ENCODE measurements around the gene PUS7. TPM values are rescaled to one million over a fixed set of nuclear protein-coding genes. Genes with fewer than 3 reads are reported as not detected.
"Not testable (repeated sequence)": the region's sequence is repeated elsewhere in the genome, so short reads cannot be mapped to it uniquely, and the experiment has no call there.

The PUS7 gene
- total RNA-seq, 1 experiment from 2014 or later, result 21.0 TPM

GRCh38 chr7:105444342-105444987 is 77.6 kb downstream of the PUS7 start:
- no peak for DNase-seq (ENCODE audit: low read depth)

GRCh38 chr7:105442214-105442613 is 79.9 kb downstream of the PUS7 start:
- DNase-seq (ENCODE audit: low read depth), result not testable (repeated sequence)

- DNase-seq (ENCODE audit: low read depth), result peak; percentile 83
Measured at GRCh38 chr7:105439174-105439893, 82.7 kb downstream of the PUS7 start.

- no peak for DNase-seq (ENCODE audit: low read depth)
Measured at GRCh38 chr7:105438847-105439173, 83.3 kb downstream of the PUS7 start.

GRCh38 chr7:105438254-105438653 is 83.8 kb downstream of the PUS7 start:
- DNase-seq (ENCODE audit: low read depth), result no peak

- DNase-seq (ENCODE audit: low read depth), result not testable (repeated sequence)
Measured at GRCh38 chr7:105437356-105437755, 84.7 kb downstream of the PUS7 start.

GRCh38 chr7:105429746-105430612 is 92.1 kb downstream of the PUS7 start:
- DNase-seq (ENCODE audit: low read depth), result peak; percentile 53

GRCh38 chr7:105426606-105427146 is 95.4 kb downstream of the PUS7 start:
- DNase-seq (ENCODE audit: low read depth), result no peak

GRCh38 chr7:105423987-105424386 is 98.1 kb downstream of the PUS7 start:
- no peak for DNase-seq (ENCODE audit: low read depth)

- no peak for DNase-seq (ENCODE audit: low read depth)
Measured at GRCh38 chr7:105413887-105414437, 108.1 kb downstream of the PUS7 start.

- not testable (repeated sequence) for DNase-seq (ENCODE audit: low read depth)
Measured at GRCh38 chr7:105410774-105411173, 111.3 kb downstream of the PUS7 start.

- not testable (repeated sequence) for DNase-seq (ENCODE audit: low read depth)
Measured at GRCh38 chr7:105409775-105410174, 112.3 kb downstream of the PUS7 start.

- no peak for DNase-seq (ENCODE audit: low read depth)
Measured at GRCh38 chr7:105408791-105409410, 113.2 kb downstream of the PUS7 start.

Other genes with a start within 250 kb of the PUS7 start
- 27.8 and 34.0 TPM in 2 replicates for gene SRPK2, start 133.3 kb downstream of the PUS7 start, total RNA-seq (2014; rRNA removed; shearing (Covaris generic))
- 9.1 and 11.7 TPM in 2 replicates for gene RINT1, start 9.9 kb upstream of the PUS7 start, total RNA-seq (2014; rRNA removed; shearing (Covaris generic))
- not detected in 2 replicates for gene EFCAB10, start 59.2 kb upstream of the PUS7 start, total RNA-seq (2014; rRNA removed; shearing (Covaris generic))